ENCODE measurements around the gene IL17REL.

DNA sequence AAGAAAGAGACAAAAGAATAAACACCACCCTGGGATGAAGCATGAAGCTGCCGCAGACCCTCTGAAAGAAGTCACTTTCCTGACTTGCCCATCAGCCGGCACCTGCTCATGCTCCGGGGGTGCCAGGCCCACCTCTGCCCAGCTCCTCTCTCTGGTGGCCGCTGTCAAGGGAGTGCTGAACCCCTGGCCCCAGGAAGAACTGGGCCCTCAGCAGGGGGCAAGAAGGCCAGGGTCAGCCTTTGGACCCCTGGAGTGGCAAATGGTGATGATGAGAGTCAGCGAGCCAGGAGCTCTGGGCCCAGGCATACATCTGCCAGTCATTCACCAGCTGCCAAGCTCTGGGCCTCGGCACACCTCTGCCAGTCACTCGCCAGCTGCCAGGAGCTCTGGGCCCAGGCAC lies 28.2 kb upstream of the IL17REL start:
- TF ChIP-seq, protein P1, sequence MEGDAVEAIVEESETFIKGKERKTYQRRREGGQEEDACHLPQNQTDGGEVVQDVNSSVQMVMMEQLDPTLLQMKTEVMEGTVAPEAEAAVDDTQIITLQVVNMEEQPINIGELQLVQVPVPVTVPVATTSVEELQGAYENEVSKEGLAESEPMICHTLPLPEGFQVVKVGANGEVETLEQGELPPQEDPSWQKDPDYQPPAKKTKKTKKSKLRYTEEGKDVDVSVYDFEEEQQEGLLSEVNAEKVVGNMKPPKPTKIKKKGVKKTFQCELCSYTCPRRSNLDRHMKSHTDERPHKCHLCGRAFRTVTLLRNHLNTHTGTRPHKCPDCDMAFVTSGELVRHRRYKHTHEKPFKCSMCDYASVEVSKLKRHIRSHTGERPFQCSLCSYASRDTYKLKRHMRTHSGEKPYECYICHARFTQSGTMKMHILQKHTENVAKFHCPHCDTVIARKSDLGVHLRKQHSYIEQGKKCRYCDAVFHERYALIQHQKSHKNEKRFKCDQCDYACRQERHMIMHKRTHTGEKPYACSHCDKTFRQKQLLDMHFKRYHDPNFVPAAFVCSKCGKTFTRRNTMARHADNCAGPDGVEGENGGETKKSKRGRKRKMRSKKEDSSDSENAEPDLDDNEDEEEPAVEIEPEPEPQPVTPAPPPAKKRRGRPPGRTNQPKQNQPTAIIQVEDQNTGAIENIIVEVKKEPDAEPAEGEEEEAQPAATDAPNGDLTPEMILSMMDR (IDR thresholded peaks at IDR 0.05): no peak
- no peak for TF ChIP-seq POLR2AphosphoS5 (IDR thresholded peaks at IDR 0.05)
